Ovary (tissue), 9 donors: Measurements from ENCODE around the gene SETDB1. TPM values are rescaled to one million over a fixed set of nuclear protein-coding genes. Genes with fewer than 3 reads are reported as not detected.

Source experiments
- DNase-seq, 5 donors: peaks; one replicate each; pipeline ENCODE4 v3.0.0-alpha.2; 2019 to 2020
- H3K27ac ChIP-seq, 2 donors: fragments of 200-600 bp; one replicate each; pipeline versions ENCODE4 v1.5.1 to v1.8.0; 2019 to 2022
- H3K27me3 ChIP-seq: fragments of 200-600 bp; one replicate; pipeline ENCODE4 v1.8.0; 2022
- H3K36me3 ChIP-seq: fragments of 200-600 bp; sonication (generic); one replicate; pipeline ENCODE4 v1.5.1; 2019
- H3K4me1 ChIP-seq: one replicate; pipeline ENCODE4 v1.8.1; 2013; ENCODE audit warnings: mild to moderate bottlenecking, moderate library complexity; ENCODE audit not compliant: insufficient read depth
- H3K4me3 ChIP-seq: fragments of 200-600 bp; sonication (generic); one replicate; pipeline ENCODE4 v1.5.1; 2017
- H3K9me3 ChIP-seq, 2 donors: fragments of 200-600 bp in 1 of 2; sonication (generic) in 1 of 2; one replicate each; pipeline versions ENCODE4 v1.5.1 to v1.8.1; 2013 to 2019; ENCODE audit warnings: mild to moderate bottlenecking in 1 of 2, moderate library complexity in 1 of 2
- EP300 ChIP-seq: sonication (generic); formaldehyde crosslinking; IDR thresholded peaks from one replicate; pipeline ENCODE4 v1.6.1; 2017; ENCODE audit warnings: antibody characterized with exemption
- POLR2A ChIP-seq: fragments of 450-650 bp; IDR thresholded peaks from one replicate; pipeline ENCODE4 v1.6.1; 2017; ENCODE audit warnings: antibody characterized with exemption, mild to moderate bottlenecking, moderate library complexity
- WGBS, 3 donors: extraction: QIAGEN DNeasy Blood & Tissue Kit in 1 of 3; methylation state at CpG; one replicate each; pipeline versions ENCODE4 v1.1.5 to v1.1.7; 2013 to 2017; 5-methylcytosine and 5-hydroxymethylcytosine counted together
- intact Hi-C, 4 donors: fragments of 100-400 bp; cut with DNase I; formaldehyde crosslinking; loops; one replicate each; pipeline versions ENCODE4 v1.11.0 to v1.15.1; 2022 to 2023
- polyA plus RNA-seq, 2 donors: library from polyadenylated mRNA; stranded (reverse); fragments of 200-250 nt in 1 of 2; fragments of 350-450 nt in 1 of 2; fragmentation: Illumina TruSeq in 1 of 2; extraction: RNeasy Lipid Tissue Mini Kit (QIAGEN cat#74804) in 1 of 2; gene quantifications; one replicate each; pipeline ENCODE4 v1.2.3, GENCODE V29; 2013 to 2014
- total RNA-seq, 7 donors: library from RNA; depleted of rRNA in 2 of 7; stranded (reverse); fragments of >200 nt in 2 of 7; fragmentation: NEBNext Ultra II Directional in 3 of 7; extraction: Animal tissue kit (Norgen Biotek cat#: 25700) in 3 of 7; gene quantifications; one replicate each; pipeline versions ENCODE4 v1.1.0 to v1.2.4, GENCODE V29; 2016 to 2023
- TF ChIP-seq, protein P1 (sequence below), 3 donors: fragments of 450-650 bp in 2 of 3; fragments of 200-600 bp in 1 of 3; IDR thresholded peaks; one replicate each; pipeline versions ENCODE4 v1.5.1 to v1.8.0; 2016 to 2022; ENCODE audit warnings: antibody characterized with exemption in 3 of 3, mild to moderate bottlenecking in 1 of 3
- donor health status: DM: no; HTN: no; CAD: no; lungs with moderate emphysema.
- donor health status: DM: no; HTN: no; CAD: no.
- donor health status: Bipolar disorder and iron deficiency.
- donor health status: DM: yes; HTN: yes; CAD: no.
- donor health status: DM: no; HTN: no; CAD: no.
- donor health status: DM: yes; HTN: yes; CAD: no.

The SETDB1 gene
- total and polyA plus RNA-seq, 9 donors = 21.9 to 49.4 (median 40.9) TPM

DNA sequence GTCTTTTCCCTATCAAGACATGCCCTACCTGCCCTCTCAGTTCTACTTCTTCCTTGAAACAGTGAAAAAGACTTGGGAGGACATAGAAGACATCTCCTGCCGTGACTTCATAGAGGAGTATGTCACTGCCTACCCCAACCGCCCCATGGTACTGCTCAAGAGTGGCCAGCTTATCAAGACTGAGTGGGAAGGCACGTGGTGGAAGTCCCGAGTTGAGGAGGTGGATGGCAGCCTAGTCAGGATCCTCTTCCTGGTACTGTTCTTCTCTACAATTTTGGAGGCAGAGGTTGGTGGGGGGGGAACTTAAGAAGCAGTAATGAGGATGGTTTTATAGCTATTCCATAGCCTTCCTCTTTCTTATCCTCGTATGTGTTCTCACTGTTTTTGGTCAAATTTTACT, 18.7 kb downstream of the SETDB1 start:
- H3K36me3 ChIP-seq = no peaks in the 10 kb centered on the region
- H3K9me3 ChIP-seq = no peaks in the 10 kb centered on the region
- no peaks in the 10 kb centered on the region for H3K4me1 ChIP-seq
- TF ChIP-seq POLR2A (no peak), EP300 (no peak)
- TF ChIP-seq, protein P1, sequence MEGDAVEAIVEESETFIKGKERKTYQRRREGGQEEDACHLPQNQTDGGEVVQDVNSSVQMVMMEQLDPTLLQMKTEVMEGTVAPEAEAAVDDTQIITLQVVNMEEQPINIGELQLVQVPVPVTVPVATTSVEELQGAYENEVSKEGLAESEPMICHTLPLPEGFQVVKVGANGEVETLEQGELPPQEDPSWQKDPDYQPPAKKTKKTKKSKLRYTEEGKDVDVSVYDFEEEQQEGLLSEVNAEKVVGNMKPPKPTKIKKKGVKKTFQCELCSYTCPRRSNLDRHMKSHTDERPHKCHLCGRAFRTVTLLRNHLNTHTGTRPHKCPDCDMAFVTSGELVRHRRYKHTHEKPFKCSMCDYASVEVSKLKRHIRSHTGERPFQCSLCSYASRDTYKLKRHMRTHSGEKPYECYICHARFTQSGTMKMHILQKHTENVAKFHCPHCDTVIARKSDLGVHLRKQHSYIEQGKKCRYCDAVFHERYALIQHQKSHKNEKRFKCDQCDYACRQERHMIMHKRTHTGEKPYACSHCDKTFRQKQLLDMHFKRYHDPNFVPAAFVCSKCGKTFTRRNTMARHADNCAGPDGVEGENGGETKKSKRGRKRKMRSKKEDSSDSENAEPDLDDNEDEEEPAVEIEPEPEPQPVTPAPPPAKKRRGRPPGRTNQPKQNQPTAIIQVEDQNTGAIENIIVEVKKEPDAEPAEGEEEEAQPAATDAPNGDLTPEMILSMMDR (IDR thresholded peaks at IDR 0.05) = no peak
- H3K4me3 ChIP-seq = no peak overlapping the region
- 60 to 74% (median 69%) methylated on average over 5 of the region's 5 CpGs for WGBS, 3 donors
- intact Hi-C loops = no loop called here
- no peak for DNase-seq
- no peak overlapping the region for H3K27ac ChIP-seq
- H3K27me3 ChIP-seq = no peaks in the 10 kb centered on the region

GRCh38 chr1:150954708-150955107, 28.5 kb downstream of the SETDB1 start:
- TF ChIP-seq, protein P1 (IDR thresholded peaks at IDR 0.05) = no peak
- no peak overlapping the region for H3K27ac ChIP-seq
- no peaks in the 10 kb centered on the region for H3K4me1 ChIP-seq
- intact Hi-C loops = no loop called here
- no peaks in the 10 kb centered on the region for H3K36me3 ChIP-seq
- DNase-seq = no peak
- H3K4me3 ChIP-seq = no peak overlapping the region
- 80 to 85% (median 83%) methylated on average over 3 of the region's 3 CpGs for WGBS, 3 donors
- H3K27me3 ChIP-seq = no peaks in the 10 kb centered on the region
- no peaks in the 10 kb centered on the region for H3K9me3 ChIP-seq

DNA sequence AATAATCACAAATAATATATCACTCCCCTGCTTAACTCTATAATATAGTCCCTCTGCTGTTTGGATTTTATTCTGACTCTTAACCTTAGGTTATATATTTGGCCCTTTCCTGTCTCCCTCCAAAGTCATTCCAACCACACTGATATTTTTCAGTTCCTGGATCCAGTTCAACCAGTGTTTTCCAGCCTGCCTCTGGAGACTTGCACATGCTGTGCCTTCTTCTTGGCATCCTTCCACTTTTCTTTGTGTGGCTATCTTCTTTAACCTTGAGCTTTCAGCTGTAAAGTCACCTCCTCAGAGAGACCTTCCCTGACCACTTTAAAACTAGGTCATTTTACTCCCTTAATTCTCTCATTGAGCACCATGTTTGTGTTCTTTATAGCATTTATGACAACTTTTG, 29.1 kb downstream of the SETDB1 start:
- H3K9me3 ChIP-seq = no peaks in the 10 kb centered on the region
- H3K27me3 ChIP-seq = no peaks in the 10 kb centered on the region
- H3K27ac ChIP-seq = no peak overlapping the region
- DNase-seq = no peak
- TF ChIP-seq, protein P1 (IDR thresholded peaks at IDR 0.05) = no peak
- no peak for TF ChIP-seq POLR2A
- H3K4me3 ChIP-seq = no peak overlapping the region
- H3K36me3 ChIP-seq = no peaks in the 10 kb centered on the region
- intact Hi-C loops = no loop called here
- no peaks in the 10 kb centered on the region for H3K4me1 ChIP-seq

DNA sequence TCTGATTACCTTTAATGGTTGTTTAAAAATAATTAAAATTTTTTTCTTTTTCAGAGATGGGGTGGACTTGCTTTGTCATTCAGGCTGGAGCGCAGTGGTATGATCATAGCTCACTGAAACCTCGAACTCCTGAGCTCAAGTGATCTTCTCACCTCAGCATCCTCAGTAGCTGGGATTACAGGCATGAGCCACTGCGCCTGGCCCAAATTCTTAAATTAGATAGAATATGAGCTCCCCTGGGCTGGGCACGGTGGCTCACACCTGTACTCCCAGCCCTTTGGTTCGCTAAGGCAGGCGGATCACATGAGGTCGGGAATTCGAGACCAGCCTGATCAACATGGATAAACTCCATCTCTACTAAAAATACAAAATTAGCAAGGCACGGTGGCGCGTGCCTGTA, 31.5 kb downstream of the SETDB1 start:
- H3K9me3 ChIP-seq = no peaks in the 10 kb centered on the region
- no peaks in the 10 kb centered on the region for H3K36me3 ChIP-seq
- DNase-seq = no peak
- H3K4me3 ChIP-seq = no peak overlapping the region
- no peaks in the 10 kb centered on the region for H3K27me3 ChIP-seq
- H3K4me1 ChIP-seq = no peaks in the 10 kb centered on the region
- no peak for TF ChIP-seq EP300
- TF ChIP-seq, protein P1 (IDR thresholded peaks at IDR 0.05) = no peak
- TF ChIP-seq POLR2A = no peak
- WGBS, 3 donors = 94 to 97% (median 96%) methylated on average over 11 of the region's 11 CpGs
- no peak overlapping the region for H3K27ac ChIP-seq
- intact Hi-C loops = no loop called here

GRCh38 chr1:150960646-150961045, 34.5 kb downstream of the SETDB1 start:
- intact Hi-C loops = no loop called here
- H3K4me1 ChIP-seq = no peaks in the 10 kb centered on the region
- no peak overlapping the region for H3K4me3 ChIP-seq
- peak in 1 of 5 donors; percentile 19 for DNase-seq
- H3K9me3 ChIP-seq = no peaks in the 10 kb centered on the region
- 92 to 96% (median 95%) methylated on average over 7 of the region's 7 CpGs for WGBS, 3 donors
- no peaks in the 10 kb centered on the region for H3K27me3 ChIP-seq
- H3K27ac ChIP-seq = no peak overlapping the region
- H3K36me3 ChIP-seq = no peaks in the 10 kb centered on the region
- TF ChIP-seq, protein P1 (IDR thresholded peaks at IDR 0.05) = no peak
- TF ChIP-seq POLR2A (no peak), EP300 (no peak)
